ENCODE results near the gene NME7.

Gene NME7

GRCh38 chr1:169245706-169246105, 121.9 kb downstream of the NME7 start:
- DNase-seq (ENCODE audit: low read depth) = no peak
- no peak for TF ChIP-seq CTCF (IDR thresholded peaks at IDR 0.05; ENCODE audit: control insufficient read depth, insufficient read depth, low read depth, low read length, missing control alignments)

GRCh38 chr1:169240449-169241232, 127.0 kb downstream of the NME7 start:
- no peak overlapping the region for H3K4me3 ChIP-seq (ENCODE audit: control insufficient read depth, low read depth, low read length)
- no peak for TF ChIP-seq CTCF (IDR thresholded peaks at IDR 0.05; ENCODE audit: control insufficient read depth, insufficient read depth, low read depth, low read length, missing control alignments)
- DNase-seq (ENCODE audit: low read depth) = no peak

More at GRCh38 chr1:169245706-169246105, 121.9 kb downstream of the NME7 start:
- H3K4me3 ChIP-seq (ENCODE audit: control insufficient read depth, low read depth, low read length) = no peak overlapping the region

GRCh38 chr1:169236880-169237279, 130.7 kb downstream of the NME7 start:
- no peak for TF ChIP-seq CTCF (IDR thresholded peaks at IDR 0.05; ENCODE audit: control insufficient read depth, insufficient read depth, low read depth, low read length, missing control alignments)
- no peak for DNase-seq (ENCODE audit: low read depth)
- no peak overlapping the region for H3K4me3 ChIP-seq (ENCODE audit: control insufficient read depth, low read depth, low read length)

- H3K4me3 ChIP-seq (ENCODE audit: control insufficient read depth, low read depth, low read length) = no peak overlapping the region
- no peak for DNase-seq (ENCODE audit: low read depth)
- no peak for TF ChIP-seq CTCF (IDR thresholded peaks at IDR 0.05; ENCODE audit: control insufficient read depth, insufficient read depth, low read depth, low read length, missing control alignments)
Measured at GRCh38 chr1:169236143-169236542, 131.5 kb downstream of the NME7 start.

GRCh38 chr1:169235568-169235967, 132.0 kb downstream of the NME7 start:
- no peak overlapping the region for H3K4me3 ChIP-seq (ENCODE audit: control insufficient read depth, low read depth, low read length)
- TF ChIP-seq CTCF (IDR thresholded peaks at IDR 0.05; ENCODE audit: control insufficient read depth, insufficient read depth, low read depth, low read length, missing control alignments) = no peak
- no peak for DNase-seq (ENCODE audit: low read depth)

- H3K4me3 ChIP-seq (ENCODE audit: control insufficient read depth, low read depth, low read length) = no peak overlapping the region
- DNase-seq (ENCODE audit: low read depth) = no peak
- TF ChIP-seq CTCF (IDR thresholded peaks at IDR 0.05; ENCODE audit: control insufficient read depth, insufficient read depth, low read depth, low read length, missing control alignments) = no peak
Measured at GRCh38 chr1:169234780-169235179, 132.8 kb downstream of the NME7 start.

Data from AG09309 (cell line).